H9 (cell line): Measurements from ENCODE around the gene FBXO22. TPM values are rescaled to one million over a fixed set of nuclear protein-coding genes. Genes with fewer than 3 reads are reported as not detected.
A peak's percentile ranks its signal among the peaks of the same experiment; 100 is the strongest.

ENCODE experiments used
- DNase-seq: peaks from one replicate; pipeline ENCODE4 v3.0.0-alpha.2; 2017
- H2AFZ ChIP-seq: one replicate; pipeline ENCODE4 v1.6.1; 2013; ENCODE audit warnings: mild to moderate bottlenecking, low read length, control low read depth, moderate library complexity
- H2AK5ac ChIP-seq: 2 replicates; pipeline ENCODE4 v1.6.1; 2013; ENCODE audit warnings: low read length, control low read depth, mixed read lengths; ENCODE audit not compliant: insufficient read length
- H2BK120ac ChIP-seq: one replicate; pipeline ENCODE4 v1.6.1; 2013; ENCODE audit warnings: low read depth, mild to moderate bottlenecking, low read length, control low read depth, inconsistent platforms; ENCODE audit not compliant: poor library complexity, severe bottlenecking
- H2BK12ac ChIP-seq: 2 replicates; pipeline ENCODE4 v1.6.1; 2013; ENCODE audit warnings: low read length, control low read depth, mixed read lengths, low read depth; ENCODE audit not compliant: insufficient read length
- H2BK15ac ChIP-seq: 2 replicates; pipeline ENCODE4 v1.6.1; 2013; ENCODE audit warnings: low read depth, low read length, control low read depth
- H2BK20ac ChIP-seq: one replicate; pipeline ENCODE4 v1.6.1; 2013; ENCODE audit warnings: low read depth, mild to moderate bottlenecking, low read length, control low read depth, inconsistent platforms; ENCODE audit not compliant: poor library complexity, severe bottlenecking
- H2BK5ac ChIP-seq: 2 replicates; pipeline ENCODE4 v1.6.1; 2013; ENCODE audit warnings: low read length, control low read depth, mixed read lengths; ENCODE audit not compliant: insufficient read length
- H3K14ac ChIP-seq: 2 replicates; pipeline ENCODE4 v1.6.1; 2013; ENCODE audit warnings: low read length, control low read depth; ENCODE audit not compliant: insufficient read depth
- H3K18ac ChIP-seq: 2 replicates; pipeline ENCODE4 v1.6.1; 2013; ENCODE audit warnings: low read depth, mild to moderate bottlenecking, mixed read lengths, low read length, control low read depth; ENCODE audit not compliant: insufficient read length
- H3K23ac ChIP-seq: 2 replicates; pipeline ENCODE4 v1.6.1; 2013; ENCODE audit warnings: low read length, control low read depth, mixed read lengths, low read depth; ENCODE audit not compliant: insufficient read length
- H3K23me2 ChIP-seq: 2 replicates; pipeline ENCODE4 v1.6.1; 2013; ENCODE audit warnings: low read depth, mild to moderate bottlenecking, mixed read lengths, low read length, control low read depth; ENCODE audit not compliant: insufficient read length, poor library complexity, severe bottlenecking
- H3K27ac ChIP-seq: 2 replicates; pipeline ENCODE4 v1.5.1; 2013; ENCODE audit warnings: low read length, control low read depth, mixed read lengths, low read depth; ENCODE audit not compliant: insufficient read length
- H3K27me3 ChIP-seq: 2 replicates; pipeline ENCODE4 v1.6.1; 2013; ENCODE audit warnings: low read length, control low read depth, inconsistent platforms; ENCODE audit not compliant: insufficient read depth
- H3K4ac ChIP-seq: 2 replicates; pipeline ENCODE4 v1.6.1; 2013; ENCODE audit warnings: low read depth, mild to moderate bottlenecking, control low read depth, inconsistent platforms, low read length, moderate library complexity
- H3K4me1 ChIP-seq: 2 replicates; pipeline ENCODE4 v1.6.1; 2013; ENCODE audit warnings: low read length, control low read depth, inconsistent platforms; ENCODE audit not compliant: insufficient read depth
- H3K4me2 ChIP-seq: 2 replicates; pipeline ENCODE4 v1.6.1; 2013; ENCODE audit warnings: low read length, control low read depth, mixed read lengths; ENCODE audit not compliant: insufficient read length, insufficient read depth
- H3K56ac ChIP-seq: 2 replicates; pipeline ENCODE4 v1.6.1; 2013; ENCODE audit warnings: low read depth, mild to moderate bottlenecking, mixed read lengths, low read length, control low read depth; ENCODE audit not compliant: insufficient read length
- H3K79me1 ChIP-seq: 2 replicates; pipeline ENCODE4 v1.6.1; 2013; ENCODE audit warnings: low read depth, mild to moderate bottlenecking, moderate library complexity, low read length, control low read depth, inconsistent platforms; ENCODE audit not compliant: insufficient read depth, poor library complexity, severe bottlenecking
- H3K79me2 ChIP-seq: 2 replicates; pipeline ENCODE4 v1.6.1; 2013; ENCODE audit warnings: low read length, control low read depth, inconsistent platforms; ENCODE audit not compliant: insufficient read depth
- H3K9ac ChIP-seq: 2 replicates; pipeline ENCODE4 v1.6.1; 2013; ENCODE audit warnings: low read length, control low read depth, mixed read lengths; ENCODE audit not compliant: insufficient read length; ENCODE audit errors: extremely low read depth
- H3K9me3 ChIP-seq: one replicate; pipeline ENCODE4 v1.6.1; 2013; ENCODE audit warnings: low read depth, low read length, inconsistent platforms; ENCODE audit not compliant: control insufficient read depth
- H3T11ph ChIP-seq: one replicate; pipeline ENCODE4 v1.6.1; 2013; ENCODE audit warnings: mild to moderate bottlenecking, low read length, control low read depth, inconsistent platforms
- H4K20me1 ChIP-seq: one replicate; pipeline ENCODE4 v1.6.1; 2013; ENCODE audit not compliant: control insufficient read depth, insufficient read length, insufficient read depth
- H4K5ac ChIP-seq: 2 replicates; pipeline ENCODE4 v1.6.1; 2013; ENCODE audit warnings: low read depth, mild to moderate bottlenecking, mixed read lengths, low read length, control low read depth; ENCODE audit not compliant: insufficient read length
- H4K8ac ChIP-seq: replicated peaks from 2 replicates; pipeline ENCODE4 v1.6.1; 2013; ENCODE audit warnings: low read length, control low read depth, mixed read lengths, low read depth; ENCODE audit not compliant: insufficient read length
- H4K91ac ChIP-seq: 2 replicates; pipeline ENCODE4 v1.6.1; 2013; ENCODE audit warnings: low read depth, mild to moderate bottlenecking, moderate library complexity, mixed read lengths, low read length, control low read depth; ENCODE audit not compliant: insufficient read length
- H3K27ac Mint-ChIP-seq, 3 experiments: 2 replicates in 2 of 3; 3 replicates in 1 of 3; pipeline ENCODE4 v1.8.0; 2020 to 2021; ENCODE audit warnings: mixed read lengths in 3 of 3, mild to moderate bottlenecking in 1 of 3, moderate library complexity in 1 of 3
- H3K27me3 Mint-ChIP-seq: 2 replicates; pipeline ENCODE4 v1.8.0; 2021; ENCODE audit warnings: low read depth, mild to moderate bottlenecking, moderate library complexity, mixed read lengths
- H3K36me3 Mint-ChIP-seq, 3 experiments: 2 replicates in 2 of 3; 3 replicates in 1 of 3; pipeline ENCODE4 v1.8.0; 2020 to 2021; ENCODE audit warnings: low read depth in 3 of 3, mixed read lengths in 3 of 3; ENCODE audit not compliant: insufficient read depth in 1 of 3
- H3K4me1 Mint-ChIP-seq, 2 experiments: 2 replicates each; pipeline ENCODE4 v1.8.0; 2020; ENCODE audit warnings: mixed read lengths in 2 of 2
- H3K4me3 Mint-ChIP-seq, 2 experiments: 2 replicates in 1 of 2; 3 replicates in 1 of 2; pipeline ENCODE4 v1.8.0; 2020 to 2021; ENCODE audit warnings: mild to moderate bottlenecking in 2 of 2, mixed read lengths in 2 of 2, moderate library complexity in 1 of 2
- H3K9me3 Mint-ChIP-seq, 2 experiments: 2 replicates in 1 of 2; 3 replicates in 1 of 2; pipeline ENCODE4 v1.8.0; 2020; ENCODE audit warnings: mild to moderate bottlenecking in 2 of 2, mixed read lengths in 2 of 2, moderate library complexity in 1 of 2
- CTCF ChIP-seq: fragments of 200-600 bp; sonication (generic); conservative IDR thresholded peaks from 3 replicates; pipeline ENCODE4 v1.8.0; 2021; ENCODE audit warnings: antibody characterized with exemption, mild to moderate bottlenecking
- WGBS: extraction: QIAGEN DNeasy Blood & Tissue Kit; methylation state at CpG from one replicate; pipeline ENCODE4 v1.1.7; 2013; ENCODE audit warnings: missing lambda C conversion rate, low lambda C conversion rate, mixed read lengths; ENCODE audit not compliant: insufficient read length; ENCODE audit errors: extremely low coverage; 5-methylcytosine and 5-hydroxymethylcytosine counted together
- total RNA-seq: library from RNA; stranded (reverse); gene quantifications from 2 replicates; pipeline ENCODE4 v1.2.1, GENCODE V29; 2021

FBXO22 gene
- total RNA-seq, 1 experiment from 2014 or later: 59.9 TPM

- no peaks in the 10 kb centered on the region for H4K20me1 ChIP-seq
- no peak overlapping the region for H4K91ac ChIP-seq
- no peak for DNase-seq
- peak overlapping the region; percentile 26 for H2BK20ac ChIP-seq
- Mint-ChIP-seq H3K4me3 (no peak overlapping the region), H3K36me3 (peaks cover 0 to 2% (median 0%) of the 10 kb centered on the region in 3 experiments; a peak in 2 of 7 replicates), H3K9me3 (peaks cover 3% of the 10 kb centered on the region in 2 experiments; a peak in 3 of 5 replicates), H3K27me3 (peaks cover 3% of the 10 kb centered on the region; the same call in 1 of the 2 replicates), H3K27ac (no peak overlapping the region), H3K4me1 (no peaks in the 10 kb centered on the region)
- TF ChIP-seq CTCF: no peak
- H3K4me1 ChIP-seq: no peaks in the 10 kb centered on the region
- H2AK5ac ChIP-seq: no peak overlapping the region
- no peak overlapping the region for H4K5ac ChIP-seq
- H2BK5ac ChIP-seq: no peak overlapping the region
- H3K9me3 ChIP-seq: no peaks in the 10 kb centered on the region
- no peak overlapping the region for H3K14ac ChIP-seq
- H3K18ac ChIP-seq: no peak overlapping the region
- H3K27me3 ChIP-seq: no peaks in the 10 kb centered on the region
- no peak overlapping the region for H3K4ac ChIP-seq
- no peaks in the 10 kb centered on the region for H3K79me1 ChIP-seq
- no peak overlapping the region for H3K23ac ChIP-seq
- no peak overlapping the region for H3T11ph ChIP-seq
- WGBS: no CpG with 5 or more reads among the region's 1 CpG
- no peak overlapping the region for H3K9ac ChIP-seq
- no peak overlapping the region for H2BK12ac ChIP-seq
- H3K27ac ChIP-seq: no peak overlapping the region
- no peaks in the 10 kb centered on the region for H3K23me2 ChIP-seq
- H3K4me2 ChIP-seq: no peak overlapping the region
- H4K8ac ChIP-seq: no peak overlapping the region
- no peaks in the 10 kb centered on the region for H3K79me2 ChIP-seq
- no peak overlapping the region for H2BK15ac ChIP-seq
- H2AFZ ChIP-seq: no peak overlapping the region
- H3K56ac ChIP-seq: no peak overlapping the region
- no peak overlapping the region for H2BK120ac ChIP-seq
Measured at GRCh38 chr15:75947092-75947491, 43.4 kb downstream of the FBXO22 start.
